DMS53 treated with DMSO at 0.1 percent for 48 hours (cell line): Measurements from ENCODE around the gene CLEC18C.
"Not testable (repeated sequence)": the region's sequence is repeated elsewhere in the genome, so short reads cannot be mapped to it uniquely, and the experiment has no call there.

Source experiments
- DNase-seq: peaks from one replicate; lab custom pipeline; 2025; ENCODE audit not compliant: unreplicated experiment; lab: John Stamatoyannopoulos, UW

The CLEC18C gene

GRCh38 chr16:70173212-70173837 lies at the start of gene CLEC18C:
CLEC18C (plus strand) TSS chr16:70173787; CDS start chr16:70174279, 492 bp downstream.
- DNase-seq: not testable (repeated sequence)

GRCh38 chr16:70123822-70124221 lies 49.8 kb upstream of the CLEC18C start:
- DNase-seq: not testable (repeated sequence)

GRCh38 chr16:70126226-70126625 lies 47.4 kb upstream of the CLEC18C start:
- not testable (repeated sequence) for DNase-seq

- not testable (repeated sequence) for DNase-seq
These were observed 45.9 kb upstream of the CLEC18C start for GRCh38 chr16:70127706-70128105.

- not testable (repeated sequence) for DNase-seq
These were observed 44.7 kb upstream of the CLEC18C start for GRCh38 chr16:70128844-70129243.

- DNase-seq: not testable (repeated sequence)
These were observed 37.8 kb upstream of the CLEC18C start for GRCh38 chr16:70135796-70136195.

GRCh38 chr16:70136595-70136994 lies 37.0 kb upstream of the CLEC18C start:
- not testable (repeated sequence) for DNase-seq

GRCh38 chr16:70142739-70143138 lies 30.8 kb upstream of the CLEC18C start:
- not testable (repeated sequence) for DNase-seq

GRCh38 chr16:70143231-70143895 lies 30.2 kb upstream of the CLEC18C start:
- not testable (repeated sequence) for DNase-seq

GRCh38 chr16:70147853-70148252 lies 25.7 kb upstream of the CLEC18C start:
- DNase-seq: not testable (repeated sequence)

- DNase-seq: not testable (repeated sequence)
These were observed 25.1 kb upstream of the CLEC18C start for GRCh38 chr16:70148453-70148852.

GRCh38 chr16:70149296-70149695 lies 24.3 kb upstream of the CLEC18C start:
- not testable (repeated sequence) for DNase-seq

GRCh38 chr16:70151391-70151790 lies 22.2 kb upstream of the CLEC18C start:
- no peak for DNase-seq

- DNase-seq: no peak
These were observed 21.6 kb upstream of the CLEC18C start for GRCh38 chr16:70151941-70152509.

- no peak for DNase-seq
These were observed 20.8 kb upstream of the CLEC18C start for GRCh38 chr16:70152578-70153302.

- DNase-seq: not testable (repeated sequence)
These were observed 18.9 kb upstream of the CLEC18C start for GRCh38 chr16:70154736-70155135.

- no peak for DNase-seq
These were observed 17.2 kb upstream of the CLEC18C start for GRCh38 chr16:70156207-70156978.

- no peak for DNase-seq
These were observed 16.5 kb upstream of the CLEC18C start for GRCh38 chr16:70157105-70157476.

- no peak for DNase-seq
These were observed 15.9 kb upstream of the CLEC18C start for GRCh38 chr16:70157477-70158260.
